BJ (cell line): Measurements from ENCODE around the gene AZU1. TPM values are rescaled to one million over a fixed set of nuclear protein-coding genes. Genes with fewer than 3 reads are reported as not detected.
"Not testable (repeated sequence)": the region's sequence is repeated elsewhere in the genome, so short reads cannot be mapped to it uniquely, and the experiment has no call there.

Experiments used
- CTCF ChIA-PET: fragments of 350-600 bp; formaldehyde crosslinking; extraction: SDS; loops from one replicate; lab custom pipeline; 2021; ENCODE audit warnings: antibody characterized with exemption, inconsistent platforms; lab: Yijun Ruan, JAX
- POLR2A ChIA-PET: fragments of 300-600 bp; sonication (Branson Sonifier 250); formaldehyde crosslinking; extraction: SDS; loops from one replicate; lab custom pipeline; 2021; ENCODE audit warnings: antibody characterized with exemption; lab: Charles Lee
- DNase-seq: peaks from one replicate; pipeline ENCODE4 v3.0.0-alpha.2; 2011; ENCODE audit warnings: low read depth
- H3K27me3 ChIP-seq: 2 replicates; pipeline ENCODE4 v1.6.0; 2011; ENCODE audit warnings: low read length; ENCODE audit not compliant: control insufficient read depth, insufficient read depth
- H3K36me3 ChIP-seq: 2 replicates; pipeline ENCODE4 v1.5.1; 2011; ENCODE audit warnings: low read length; ENCODE audit not compliant: control insufficient read depth, insufficient read depth
- H3K4me3 ChIP-seq: 2 replicates; pipeline ENCODE4 v1.5.1; 2011; ENCODE audit warnings: low read depth, mild to moderate bottlenecking, control low read depth, low read length
- polyA plus RNA-seq: library from polyadenylated mRNA; depleted of rRNA; stranded (reverse); fragments of >200 nt; gene quantifications from 2 replicates; pipeline ENCODE4 v1.2.3, GENCODE V29; 2011
- TF ChIP-seq, protein P1 (sequence below): IDR thresholded peaks from 2 replicates; pipeline ENCODE4 v1.5.1; 2011; ENCODE audit warnings: low read depth, mild to moderate bottlenecking, control low read depth, inconsistent platforms, low read length, moderate library complexity; ENCODE audit not compliant: insufficient read depth

Gene AZU1
- polyA plus RNA-seq, 1 experiment = 0.07 TPM

DNA sequence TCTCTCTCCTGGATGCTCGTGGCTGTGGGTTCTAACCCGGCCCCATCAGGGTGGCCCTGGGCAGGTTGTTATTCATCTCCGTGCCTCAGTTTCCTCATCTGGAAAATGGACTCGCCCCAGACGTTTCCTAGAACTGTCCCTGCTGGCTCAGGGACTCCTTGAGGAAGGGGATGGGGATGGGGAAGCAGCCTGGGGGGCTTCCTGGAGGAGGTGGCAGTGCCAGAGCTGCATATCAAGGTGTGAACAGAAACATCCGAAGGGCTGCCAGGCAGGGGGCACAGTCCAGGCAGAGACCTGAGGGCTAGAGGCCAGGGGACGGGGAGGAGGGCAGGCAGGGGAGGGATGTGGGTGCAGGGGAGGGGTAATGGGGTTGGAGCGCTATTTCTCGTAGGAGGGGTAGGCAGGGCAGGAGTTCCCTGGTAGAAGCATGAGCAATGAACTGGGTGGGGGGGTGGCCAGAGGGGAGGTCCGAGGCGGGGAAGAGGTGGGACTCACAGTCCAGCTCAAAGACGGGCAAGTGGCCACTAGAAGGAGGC lies 20.8 kb downstream of the AZU1 start:
- H3K4me3 ChIP-seq = no peak overlapping the region
- H3K36me3 ChIP-seq = no peaks in the 10 kb centered on the region
- no peak for DNase-seq
- TF ChIP-seq, protein P1, sequence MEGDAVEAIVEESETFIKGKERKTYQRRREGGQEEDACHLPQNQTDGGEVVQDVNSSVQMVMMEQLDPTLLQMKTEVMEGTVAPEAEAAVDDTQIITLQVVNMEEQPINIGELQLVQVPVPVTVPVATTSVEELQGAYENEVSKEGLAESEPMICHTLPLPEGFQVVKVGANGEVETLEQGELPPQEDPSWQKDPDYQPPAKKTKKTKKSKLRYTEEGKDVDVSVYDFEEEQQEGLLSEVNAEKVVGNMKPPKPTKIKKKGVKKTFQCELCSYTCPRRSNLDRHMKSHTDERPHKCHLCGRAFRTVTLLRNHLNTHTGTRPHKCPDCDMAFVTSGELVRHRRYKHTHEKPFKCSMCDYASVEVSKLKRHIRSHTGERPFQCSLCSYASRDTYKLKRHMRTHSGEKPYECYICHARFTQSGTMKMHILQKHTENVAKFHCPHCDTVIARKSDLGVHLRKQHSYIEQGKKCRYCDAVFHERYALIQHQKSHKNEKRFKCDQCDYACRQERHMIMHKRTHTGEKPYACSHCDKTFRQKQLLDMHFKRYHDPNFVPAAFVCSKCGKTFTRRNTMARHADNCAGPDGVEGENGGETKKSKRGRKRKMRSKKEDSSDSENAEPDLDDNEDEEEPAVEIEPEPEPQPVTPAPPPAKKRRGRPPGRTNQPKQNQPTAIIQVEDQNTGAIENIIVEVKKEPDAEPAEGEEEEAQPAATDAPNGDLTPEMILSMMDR = no peak
- POLR2A ChIA-PET = no interaction called here
- peaks cover 12% of the 10 kb centered on the region for H3K27me3 ChIP-seq
- CTCF ChIA-PET = interaction anchor here (0.6 kb wide), 1 partner anchor 8 kb away, joined by 3 read pairs; no protein-coding TSS in a partner anchor

DNA sequence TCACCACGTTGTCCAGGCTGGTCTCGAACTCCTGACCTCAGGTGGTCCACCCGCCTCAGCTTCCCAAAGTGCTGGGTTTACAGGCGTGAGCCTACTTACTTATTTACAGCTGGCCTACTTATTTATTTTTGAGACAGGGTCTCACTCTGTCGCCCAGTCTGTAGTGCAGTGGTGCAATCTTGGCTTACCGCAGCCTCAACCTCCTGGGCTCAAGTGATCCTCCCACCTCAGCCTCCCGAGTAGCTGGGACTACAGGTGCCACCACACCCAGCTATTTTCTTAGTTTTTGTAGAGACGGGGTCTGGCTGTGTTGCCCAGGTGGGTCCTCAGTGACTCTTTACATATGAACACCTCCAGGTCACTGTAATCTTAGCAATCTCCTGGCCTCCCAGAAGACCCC lies 21.6 kb downstream of the AZU1 start:
- DNase-seq, H3K4me3 ChIP-seq, H3K27me3 ChIP-seq, H3K36me3 ChIP-seq, POLR2A ChIA-PET: not testable (repeated sequence)
- CTCF ChIA-PET = interaction anchor here (0.6 to 1.2 kb wide), 2 partner anchors 8 to 9 kb away, joined by 3 to 4 read pairs; no protein-coding TSS in a partner anchor

DNA sequence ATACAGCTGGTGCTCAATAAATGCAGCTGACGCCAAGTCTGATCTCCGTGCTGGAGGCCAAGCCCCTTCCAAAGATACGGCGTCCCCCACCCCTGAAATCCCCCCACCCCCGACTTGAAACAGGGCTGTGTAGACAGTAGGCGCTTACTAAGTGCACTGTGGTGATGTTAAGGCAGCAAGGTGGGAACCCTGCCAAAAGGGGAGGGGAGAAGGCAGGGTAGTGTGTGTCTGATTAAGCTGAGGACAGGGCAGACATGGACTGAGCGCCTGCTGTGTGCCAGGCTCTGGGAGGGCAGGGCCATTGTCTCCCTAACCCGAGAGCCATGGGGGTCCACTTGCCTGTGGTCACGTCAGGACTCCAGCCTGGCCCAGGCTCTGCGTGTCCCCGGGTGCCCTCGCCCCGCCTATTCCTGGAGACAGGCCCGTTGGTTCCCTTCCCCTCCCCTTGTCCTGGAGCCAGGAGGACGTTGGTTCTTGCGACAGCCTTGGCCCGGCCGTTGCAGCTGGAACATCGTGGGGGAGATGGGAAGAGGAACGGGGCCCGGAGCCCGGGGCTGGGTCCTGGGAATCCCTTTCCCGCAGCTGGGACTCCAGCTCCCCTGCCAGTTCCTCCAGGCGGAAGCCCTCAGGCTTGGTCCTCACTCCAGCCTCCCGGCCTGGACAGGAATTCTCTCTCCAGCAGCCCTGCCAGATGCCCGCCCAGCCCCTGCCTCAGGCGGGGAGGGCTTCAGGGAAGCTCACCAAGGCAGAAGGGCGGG lies 22.8 kb downstream of the AZU1 start:
- H3K4me3 ChIP-seq = no peak overlapping the region
- peaks cover 7% of the 10 kb centered on the region for H3K27me3 ChIP-seq
- DNase-seq = peak; percentile 75
- ChIA-PET POLR2A (interaction anchor here (0.6 kb wide), 1 partner anchor 67 kb away, joined by 3 read pairs; no protein-coding TSS in a partner anchor), CTCF (interaction anchor here (0.7 to 1.4 kb wide), 8 partner anchors 9 to 81 kb away, joined by 3 to 7 read pairs (median 4); partner anchors contain the start of gene CFD)
- no peaks in the 10 kb centered on the region for H3K36me3 ChIP-seq
- TF ChIP-seq, protein P1 = no peak

DNA sequence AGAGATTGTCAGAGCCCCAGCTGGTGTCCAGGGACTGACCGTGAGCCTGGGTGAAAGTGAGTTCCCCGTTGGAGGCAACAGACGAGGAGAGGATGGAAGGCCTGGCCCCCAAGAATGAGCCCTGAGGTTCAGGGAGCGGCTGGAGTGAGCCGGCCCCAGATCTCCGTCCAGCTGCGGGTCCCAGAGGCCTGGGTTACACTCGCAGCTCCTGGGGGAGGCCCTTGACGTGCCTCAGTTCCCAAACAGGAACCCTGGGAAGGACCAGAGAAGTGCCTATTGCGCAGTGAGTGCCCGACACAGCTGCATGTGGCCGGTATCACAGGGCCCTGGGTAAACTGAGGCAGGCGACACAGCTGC lies 23.3 kb downstream of the AZU1 start:
- H3K36me3 ChIP-seq = no peaks in the 10 kb centered on the region
- peaks cover 7% of the 10 kb centered on the region for H3K27me3 ChIP-seq
- H3K4me3 ChIP-seq = no peak overlapping the region
- TF ChIP-seq, protein P1 = no peak
- ChIA-PET POLR2A (interaction anchor here (0.6 kb wide), 1 partner anchor 67 kb away, joined by 3 read pairs; no protein-coding TSS in a partner anchor), CTCF (interaction anchor here (0.7 to 1.4 kb wide), 8 partner anchors 9 to 81 kb away, joined by 3 to 7 read pairs (median 4); partner anchors contain the start of gene CFD)
- DNase-seq = no peak

DNA sequence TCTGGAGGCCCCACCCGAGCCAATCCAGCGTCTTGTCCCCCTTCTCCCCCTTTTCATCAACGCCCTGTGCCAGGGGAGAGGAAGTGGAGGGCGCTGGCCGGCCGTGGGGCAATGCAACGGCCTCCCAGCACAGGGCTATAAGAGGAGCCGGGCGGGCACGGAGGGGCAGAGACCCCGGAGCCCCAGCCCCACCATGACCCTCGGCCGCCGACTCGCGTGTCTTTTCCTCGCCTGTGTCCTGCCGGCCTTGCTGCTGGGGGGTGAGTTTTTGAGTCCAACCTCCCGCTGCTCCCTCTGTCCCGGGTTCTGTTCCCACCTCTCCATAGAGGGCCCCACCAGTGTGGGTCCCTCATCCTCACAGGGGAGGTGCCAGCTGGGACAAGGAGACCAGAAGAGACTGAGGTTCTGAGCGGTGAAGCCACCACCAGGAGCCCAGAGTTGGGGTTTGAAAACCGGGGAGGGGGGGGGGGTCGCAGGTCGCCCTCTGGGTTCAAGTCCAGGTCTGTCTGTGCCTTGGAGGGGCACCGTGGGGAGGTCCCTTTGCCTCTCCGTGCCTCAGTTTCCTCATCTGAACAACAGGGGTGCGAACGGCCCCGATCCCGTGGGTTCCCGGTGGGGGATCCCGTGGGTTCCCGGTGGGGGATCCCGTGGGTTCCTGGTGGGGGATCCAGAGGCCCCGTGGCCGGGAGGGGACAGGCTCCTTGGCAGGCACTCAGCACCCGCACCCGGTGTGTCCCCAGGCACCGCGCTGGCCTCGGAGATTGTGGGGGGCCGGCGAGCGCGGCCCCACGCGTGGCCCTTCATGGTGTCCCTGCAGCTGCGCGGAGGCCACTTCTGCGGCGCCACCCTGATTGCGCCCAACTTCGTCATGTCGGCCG lies 24.7 kb downstream of the AZU1 start, which contains the start of gene ELANE:
TSS of gene ELANE (plus strand) at position 168 of the 878 bp plus-strand sequence. CDS start at position 194, 26 bp downstream.
- no peak within 1 kb of the TSS for H3K4me3 ChIP-seq
- DNase-seq = no peak
- peaks cover 4% of the 10 kb centered on the region for H3K27me3 ChIP-seq
- no peaks in the 10 kb centered on the region for H3K36me3 ChIP-seq
- ChIA-PET POLR2A (no interaction called here), CTCF (no interaction called here)
- TF ChIP-seq, protein P1 = no peak
